ENCODE results near the gene TXLNB.

Gene TXLNB

GRCh38 chr6:139291813-139292619 is at the start of gene TXLNB:
TSS of gene TXLNB (minus strand) at chr6:139291998. CDS start at chr6:139288899, 3,099 bp downstream.
- DNase-seq (ENCODE audit: low read depth), result peak; percentile 59

- no peak for DNase-seq (ENCODE audit: low read depth)
Measured at GRCh38 chr6:139341060-139341459, 49.3 kb upstream of the TXLNB start.

DNA sequence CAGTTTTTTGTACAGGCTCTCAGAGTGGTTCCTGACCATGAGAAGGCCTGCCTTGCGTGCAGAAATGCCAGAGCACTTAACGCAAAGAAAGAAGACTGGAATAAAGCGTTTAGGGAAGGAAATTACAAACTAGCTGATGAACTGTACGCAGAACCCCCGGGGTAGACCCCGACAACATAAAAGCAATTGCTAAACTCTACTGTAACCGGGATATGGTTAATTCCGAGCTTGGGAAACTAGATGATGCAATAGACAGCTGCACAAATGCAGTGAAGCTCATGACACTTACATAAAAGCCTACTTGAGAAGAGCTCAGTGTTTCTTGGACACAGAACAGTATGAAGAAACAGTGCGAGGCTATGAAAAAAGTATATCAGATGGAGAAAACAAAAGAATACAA is 47.0 kb upstream of the TXLNB start:
- no peak for DNase-seq (ENCODE audit: low read depth)

GRCh38 chr6:139337830-139338229 is 46.0 kb upstream of the TXLNB start:
- no peak for DNase-seq (ENCODE audit: low read depth)

DNA sequence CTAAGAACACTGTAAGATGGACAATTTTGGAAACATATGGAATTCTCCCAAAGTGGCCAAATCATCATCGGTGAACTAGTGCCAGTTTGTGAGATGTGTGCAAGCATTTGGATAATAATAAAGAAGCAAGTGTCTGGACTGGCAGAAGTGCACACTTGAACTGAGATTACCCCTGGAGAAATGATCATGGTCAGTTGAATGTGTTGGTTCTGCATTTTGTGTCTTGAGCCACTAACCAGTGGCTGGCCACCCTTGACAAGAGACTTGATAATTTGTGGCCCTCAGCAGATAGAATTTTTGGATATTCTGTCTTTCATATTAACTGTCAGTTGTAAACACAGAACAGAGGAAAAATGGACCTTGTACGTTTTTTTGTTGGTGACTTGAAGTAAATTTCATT is 45.2 kb upstream of the TXLNB start:
- no peak for DNase-seq (ENCODE audit: low read depth)

- no peak for DNase-seq (ENCODE audit: low read depth)
Measured at GRCh38 chr6:139336488-139336887, 44.7 kb upstream of the TXLNB start.

DNA sequence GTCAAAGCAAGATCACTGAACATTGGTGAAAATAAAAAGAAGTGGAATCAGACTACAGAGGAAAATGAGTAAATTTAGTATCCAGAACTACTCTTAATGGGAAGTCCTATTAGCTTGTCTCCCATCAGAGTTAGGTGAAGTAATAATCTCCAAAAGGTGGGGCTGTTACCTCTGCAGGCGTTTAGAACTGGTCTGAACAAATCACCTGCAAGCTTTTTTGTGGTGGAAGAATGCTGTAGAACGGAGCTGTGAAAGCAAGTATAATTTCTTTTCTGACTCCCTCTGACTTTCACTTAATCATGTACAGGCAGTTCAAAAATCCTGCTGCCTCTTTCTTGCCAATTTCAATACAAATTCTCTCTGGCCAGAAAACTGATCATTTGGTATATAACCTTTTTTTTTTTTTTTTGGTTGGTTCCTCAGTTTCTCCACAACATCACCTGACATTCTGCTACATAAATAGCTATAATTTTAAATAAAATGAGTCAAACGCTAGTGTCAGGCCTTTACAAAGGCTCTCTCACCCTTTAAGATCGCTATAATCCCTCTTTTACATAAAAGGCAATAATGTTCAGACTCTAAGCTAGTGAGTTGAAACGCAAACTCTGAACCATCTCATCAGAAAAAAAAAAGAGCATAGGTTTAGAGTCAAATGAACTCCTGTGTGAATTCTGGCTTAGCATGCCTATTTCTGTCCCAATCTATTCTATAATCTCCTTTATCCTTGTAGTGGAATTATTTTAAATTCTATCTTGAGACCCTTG is 43.8 kb upstream of the TXLNB start:
- DNase-seq (ENCODE audit: low read depth), result no peak

- no peak for DNase-seq (ENCODE audit: low read depth)
Measured at GRCh38 chr6:139334806-139335446, 43.1 kb upstream of the TXLNB start.

GRCh38 chr6:139330826-139331500 is 39.2 kb upstream of the TXLNB start:
- DNase-seq (ENCODE audit: low read depth), result no peak

- DNase-seq (ENCODE audit: low read depth), result no peak
Measured at GRCh38 chr6:139330306-139330705, 38.5 kb upstream of the TXLNB start.

GRCh38 chr6:139329224-139329623 is 37.4 kb upstream of the TXLNB start:
- DNase-seq (ENCODE audit: low read depth), result no peak

DNA sequence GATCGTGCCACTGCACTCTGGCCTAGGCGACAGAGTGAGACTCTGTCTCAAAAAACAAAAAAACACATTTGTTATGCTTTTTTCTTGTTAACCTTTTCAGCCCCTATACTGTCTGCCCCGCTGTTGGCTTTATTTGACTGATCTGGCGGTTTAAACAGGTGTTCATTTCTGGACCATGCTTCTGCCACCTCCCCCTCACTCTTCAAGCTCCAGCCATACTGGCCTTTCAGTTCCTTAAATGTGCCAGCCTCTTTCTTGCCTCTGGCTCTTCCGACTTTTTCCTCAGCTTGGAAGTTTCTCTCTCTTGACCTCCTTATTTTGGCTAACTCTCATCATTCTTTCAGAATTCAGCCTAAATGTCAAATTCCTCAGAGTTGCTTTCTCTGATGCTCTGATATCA is 35.2 kb upstream of the TXLNB start:
- DNase-seq (ENCODE audit: low read depth), result no peak

GRCh38 chr6:139325686-139326085 is 33.9 kb upstream of the TXLNB start:
- DNase-seq (ENCODE audit: low read depth), result no peak

DNA sequence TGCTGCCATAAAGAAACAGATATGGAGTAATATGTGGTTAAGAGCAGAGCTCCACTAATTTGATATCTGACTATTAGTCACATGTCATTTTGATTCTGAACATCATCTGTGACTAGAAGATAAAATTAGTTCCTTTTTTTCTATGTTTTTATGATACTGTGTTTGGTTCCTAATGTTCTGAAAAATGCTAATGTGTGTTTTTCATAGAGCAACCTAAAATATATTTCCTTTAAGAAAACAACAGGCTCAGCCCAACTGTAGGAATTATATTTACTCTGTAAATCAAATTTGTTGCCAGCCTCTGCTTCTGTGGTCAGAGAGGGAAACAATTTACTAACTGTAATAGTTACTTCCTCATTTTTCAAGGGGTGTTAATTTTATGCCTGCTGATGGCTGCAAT is 33.3 kb upstream of the TXLNB start:
- no peak for DNase-seq (ENCODE audit: low read depth)

- no peak for DNase-seq (ENCODE audit: low read depth)
Measured at GRCh38 chr6:139324301-139324555, 32.4 kb upstream of the TXLNB start.

- DNase-seq (ENCODE audit: low read depth), result peak; percentile 63
Measured at GRCh38 chr6:139323511-139324300, 31.9 kb upstream of the TXLNB start.

GRCh38 chr6:139320081-139320480 is 28.3 kb upstream of the TXLNB start:
- DNase-seq (ENCODE audit: low read depth), result no peak

DNA sequence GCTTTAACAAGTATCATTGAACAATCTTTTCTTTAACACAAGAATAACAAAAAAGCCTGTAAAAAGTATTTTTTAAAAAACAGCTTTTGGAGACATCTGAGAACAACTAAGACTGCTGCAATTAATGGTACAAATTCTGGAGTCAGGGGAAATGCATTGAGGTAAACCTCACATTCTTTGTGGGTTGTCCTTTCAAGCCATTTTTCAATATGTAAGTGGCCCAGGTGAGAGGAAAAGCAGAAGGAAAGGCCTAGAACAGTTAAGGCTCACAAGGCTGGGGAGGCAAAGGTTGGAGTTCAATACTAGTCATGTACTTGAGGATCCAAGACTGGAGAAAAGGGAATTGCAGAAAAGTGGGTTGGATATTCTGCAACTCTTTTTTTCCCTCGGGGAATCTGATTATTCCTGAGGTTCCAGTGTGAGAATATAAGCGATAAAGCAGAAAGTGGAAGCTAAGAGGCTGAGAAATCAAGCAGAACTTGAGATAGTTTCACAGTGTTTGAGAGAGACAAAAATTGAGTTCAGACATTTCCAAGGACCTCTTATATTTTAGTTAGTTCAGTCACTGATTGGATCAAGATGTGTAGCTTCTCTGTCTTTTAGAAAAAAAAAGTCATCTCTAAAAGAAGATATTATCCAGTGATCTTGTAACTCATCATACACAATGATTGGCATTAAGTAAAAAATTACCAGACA is 25.0 kb upstream of the TXLNB start:
- DNase-seq (ENCODE audit: low read depth), result no peak

DNA sequence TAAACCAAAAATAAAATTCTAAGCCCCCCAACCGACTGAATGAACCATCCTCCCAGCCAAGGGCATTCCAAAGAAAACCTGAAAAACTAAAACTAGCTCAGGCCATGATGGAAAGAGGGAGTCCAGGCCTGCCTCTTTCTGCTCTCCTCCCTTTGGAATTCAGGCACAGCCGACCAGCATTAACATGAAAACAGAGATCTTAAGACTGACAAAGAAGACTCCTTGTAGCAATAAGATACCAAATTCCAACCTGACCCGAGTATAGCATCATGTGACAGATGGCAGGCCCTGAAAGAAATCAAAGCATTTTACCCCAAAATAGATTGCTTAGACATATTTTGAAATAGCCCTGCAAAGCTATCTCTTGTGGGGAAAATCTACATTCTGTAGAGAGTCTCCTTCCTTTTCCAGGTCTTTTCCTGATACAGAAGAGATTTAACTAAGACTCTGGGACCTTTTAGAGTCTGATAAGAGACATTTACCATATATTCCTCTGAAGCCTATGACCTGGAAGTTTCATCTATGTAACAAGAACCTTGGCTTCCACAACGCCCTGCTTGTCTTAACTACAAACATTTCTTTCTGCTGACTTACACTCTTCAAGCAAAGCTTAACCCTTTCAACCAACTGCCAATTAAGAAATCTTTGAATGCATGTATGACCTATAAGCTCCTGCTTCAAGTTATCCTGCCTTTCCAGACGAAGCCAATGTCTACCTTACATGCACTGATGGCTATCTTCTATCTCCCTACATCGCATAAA is 22.2 kb upstream of the TXLNB start:
- no peak for DNase-seq (ENCODE audit: low read depth)

- DNase-seq (ENCODE audit: low read depth), result no peak
Measured at GRCh38 chr6:139313229-139313628, 21.4 kb upstream of the TXLNB start.

Measured in stimulated activated CD8-positive, alpha-beta memory T cell treated with anti-CD3 and anti-CD28 coated beads, Interleukin-7, amount 100 ng/mL, for 24 hours (primary cell).